ENCODE data around the gene TEX29. TPM values are rescaled to one million over a fixed set of nuclear protein-coding genes. Genes with fewer than 3 reads are reported as not detected.

Gene TEX29
- polyA plus RNA-seq, 6 donors from 2014 or later, result not detected

DNA sequence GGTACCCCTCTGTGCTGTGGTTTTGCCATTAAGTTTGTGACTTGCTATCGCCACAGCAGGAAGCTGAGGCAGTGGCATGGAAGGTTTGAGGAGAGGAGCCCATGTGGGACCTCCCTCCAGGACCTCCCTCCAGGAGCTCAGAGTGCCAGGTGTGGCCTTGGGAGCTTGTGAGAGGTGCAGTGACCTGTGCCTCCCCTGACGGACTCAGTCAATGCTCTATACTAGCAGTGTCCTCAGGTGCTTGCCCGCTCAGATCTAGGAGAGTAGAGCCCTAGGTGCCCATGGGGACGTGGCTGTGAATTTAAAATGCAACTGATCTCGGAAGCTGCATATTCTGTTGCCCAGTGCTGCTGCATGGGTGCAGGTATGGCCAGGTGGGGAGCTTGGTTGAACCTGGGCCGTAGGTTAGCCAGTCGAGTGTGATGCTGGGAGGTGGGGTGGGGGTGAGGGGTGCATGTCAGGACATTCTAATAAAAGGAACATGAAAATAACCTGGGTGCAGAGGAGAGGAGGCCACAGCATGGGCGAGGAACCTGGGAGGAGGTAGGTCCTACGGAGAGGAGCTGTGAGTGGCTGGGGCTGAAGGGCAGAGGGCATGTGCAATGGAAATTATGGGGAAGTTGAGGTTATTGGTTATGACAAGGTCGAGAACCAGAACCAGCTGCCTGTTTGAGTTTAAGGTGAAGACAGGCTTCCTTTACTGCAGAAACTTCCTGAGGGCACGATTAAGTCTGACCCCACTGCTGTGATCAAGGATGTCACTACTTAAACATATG lies 41.6 kb downstream of the TEX29 start:
- H3K36me3 Mint-ChIP-seq, result no peaks in the 10 kb centered on the region
- no peaks in the 10 kb centered on the region for H3K4me1 Mint-ChIP-seq
- DNase-seq (no peak), ATAC-seq (ENCODE audit: low read depth in 2 of 2) (no peak)
- H3K4me3 Mint-ChIP-seq, result no peak overlapping the region
- H3K27ac Mint-ChIP-seq, result peak overlapping the region in 1 of 6 donors; percentile 54
- H3K27me3 Mint-ChIP-seq, result peaks cover 0 to 13% (median 0%) of the 10 kb centered on the region in 3 donors
- peaks cover 0 to 1% (median 0%) of the 10 kb centered on the region in 7 donors for H3K9me3 Mint-ChIP-seq

GRCh38 chr13:111363121-111363520 lies 42.7 kb downstream of the TEX29 start:
- Mint-ChIP-seq H3K36me3 (no peaks in the 10 kb centered on the region), H3K27me3 (peaks cover 0 to 13% (median 0%) of the 10 kb centered on the region in 3 donors), H3K4me1 (no peaks in the 10 kb centered on the region), H3K9me3 (peaks cover 0 to 2% (median 0%) of the 10 kb centered on the region in 7 donors), H3K4me3 (no peak overlapping the region), H3K27ac (no peak overlapping the region)
- ATAC-seq (ENCODE audit: low read depth in 2 of 2) (no peak), DNase-seq (no peak)

DNA sequence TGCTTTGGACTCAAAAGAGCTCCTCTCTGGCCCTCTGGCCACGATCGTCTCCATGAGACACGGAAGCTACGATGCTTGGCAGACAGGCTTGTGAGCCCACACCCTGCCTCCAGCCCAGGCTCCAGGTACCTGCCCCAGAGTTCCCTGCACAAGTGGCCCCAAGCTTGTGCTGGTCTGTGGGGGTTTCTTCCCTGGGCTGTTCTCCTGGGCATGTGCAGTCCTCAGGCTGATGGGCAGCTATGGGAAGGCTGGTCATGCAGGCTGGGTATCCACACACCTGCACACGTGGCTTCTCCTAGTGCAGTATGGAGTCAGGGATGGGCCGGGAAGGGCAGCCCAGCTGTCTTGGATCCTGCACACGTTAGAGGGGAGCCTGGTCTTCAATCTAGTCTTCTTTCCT lies 43.1 kb downstream of the TEX29 start:
- ATAC-seq (ENCODE audit: low read depth in 2 of 2), result no peak
- Mint-ChIP-seq H3K27me3 (peaks cover 0 to 13% (median 0%) of the 10 kb centered on the region in 3 donors), H3K27ac (no peak overlapping the region), H3K9me3 (peaks cover 0 to 2% (median 0%) of the 10 kb centered on the region in 7 donors), H3K36me3 (no peaks in the 10 kb centered on the region), H3K4me1 (no peaks in the 10 kb centered on the region), H3K4me3 (no peak overlapping the region)
- DNase-seq, result no peak

DNA sequence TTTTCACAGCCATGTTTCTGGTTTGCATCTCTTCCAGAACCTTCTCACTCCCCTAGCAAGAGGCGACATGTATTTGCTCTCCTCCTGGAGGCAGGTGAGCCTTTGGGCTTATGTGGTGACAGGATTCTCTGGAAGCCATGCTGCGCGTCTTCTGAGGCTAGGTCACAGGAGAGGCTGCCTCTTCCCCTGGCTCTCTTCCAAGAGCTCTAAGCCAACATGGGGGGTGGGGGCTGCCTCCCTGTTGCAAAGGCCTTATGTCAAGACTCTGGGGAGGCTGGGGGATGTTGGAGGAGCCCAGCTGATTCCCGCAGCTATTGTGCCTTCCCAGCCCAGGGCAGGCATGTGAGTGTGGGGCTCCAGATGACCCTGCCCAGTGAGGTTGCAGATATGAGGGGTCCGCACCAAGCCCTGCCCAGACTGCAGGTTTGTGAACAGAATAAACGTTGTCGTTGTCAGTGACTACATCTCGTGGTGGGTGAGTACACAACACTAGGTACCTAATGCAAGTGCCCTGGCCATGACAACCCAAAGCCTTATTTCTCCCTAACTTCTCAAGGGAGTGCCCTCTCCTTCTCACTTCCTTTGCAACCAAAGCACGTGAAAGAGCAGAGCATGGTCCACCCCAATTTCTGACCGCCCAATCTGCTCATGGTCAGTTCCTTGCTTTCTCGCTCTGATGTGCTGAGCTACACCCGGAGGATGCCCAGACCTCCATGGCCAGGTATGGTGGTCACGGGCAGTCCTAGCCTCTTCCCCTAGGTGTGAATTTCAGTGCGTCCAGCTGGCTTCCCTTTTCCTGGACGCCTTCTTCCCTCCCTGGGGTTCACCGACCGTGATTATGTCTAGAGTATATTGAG lies 44.9 kb downstream of the TEX29 start:
- no peak for DNase-seq
- H3K9me3 Mint-ChIP-seq, result peaks cover 0 to 10% (median 2%) of the 10 kb centered on the region in 7 donors
- H3K36me3 Mint-ChIP-seq, result no peaks in the 10 kb centered on the region

GRCh38 chr13:111367340-111367739 lies 46.9 kb downstream of the TEX29 start:
- Mint-ChIP-seq H3K36me3 (peaks cover 0 to 1% of the 10 kb centered on the region in 2 donors), H3K27ac (no peak overlapping the region), H3K4me1 (no peaks in the 10 kb centered on the region), H3K4me3 (no peak overlapping the region), H3K27me3 (peaks cover 0 to 14% (median 8%) of the 10 kb centered on the region in 3 donors), H3K9me3 (peaks cover 2 to 11% (median 5%) of the 10 kb centered on the region in 7 donors)
- DNase-seq, result no peak
- no peak for ATAC-seq (ENCODE audit: low read depth in 2 of 2)

More for the DNA sequence above, 44.9 kb downstream of the TEX29 start:
- no peak for ATAC-seq (ENCODE audit: low read depth in 2 of 2)
- H3K27me3 Mint-ChIP-seq, result peaks cover 0 to 10% (median 0%) of the 10 kb centered on the region in 3 donors
- no peak overlapping the region for H3K27ac Mint-ChIP-seq
- no peaks in the 10 kb centered on the region for H3K4me1 Mint-ChIP-seq
- no peak overlapping the region for H3K4me3 Mint-ChIP-seq

DNA sequence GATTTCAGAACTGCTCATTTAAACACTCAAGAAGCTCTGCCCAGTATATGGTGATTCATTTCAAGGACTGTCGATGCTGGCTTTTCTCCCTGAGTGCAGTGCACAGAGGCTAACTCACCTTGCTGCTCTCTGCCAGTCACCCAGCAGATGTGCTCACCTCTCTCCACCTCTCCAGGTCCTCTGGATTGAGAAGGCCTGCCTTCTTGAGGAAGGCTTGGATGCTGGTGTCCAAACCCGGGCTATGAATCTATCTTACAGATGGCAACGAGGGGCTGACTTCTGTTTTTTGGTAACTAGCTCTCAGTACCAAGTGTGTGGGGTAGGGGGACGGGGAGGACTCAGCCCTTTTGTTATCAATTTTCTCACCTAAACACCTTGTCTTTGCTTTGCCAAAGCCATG lies 47.6 kb downstream of the TEX29 start:
- H3K27ac Mint-ChIP-seq, result no peak overlapping the region
- peaks cover 0 to 9% (median 8%) of the 10 kb centered on the region in 3 donors for H3K27me3 Mint-ChIP-seq
- DNase-seq (no peak), ATAC-seq (ENCODE audit: low read depth in 2 of 2) (no peak)
- no peak overlapping the region for H3K4me3 Mint-ChIP-seq
- peaks cover 0 to 9% of the 10 kb centered on the region in 2 donors for H3K36me3 Mint-ChIP-seq
- H3K4me1 Mint-ChIP-seq, result peaks cover 0 to 4% (median 0%) of the 10 kb centered on the region in 3 donors
- H3K9me3 Mint-ChIP-seq, result peaks cover 3 to 18% (median 9%) of the 10 kb centered on the region in 7 donors

DNA sequence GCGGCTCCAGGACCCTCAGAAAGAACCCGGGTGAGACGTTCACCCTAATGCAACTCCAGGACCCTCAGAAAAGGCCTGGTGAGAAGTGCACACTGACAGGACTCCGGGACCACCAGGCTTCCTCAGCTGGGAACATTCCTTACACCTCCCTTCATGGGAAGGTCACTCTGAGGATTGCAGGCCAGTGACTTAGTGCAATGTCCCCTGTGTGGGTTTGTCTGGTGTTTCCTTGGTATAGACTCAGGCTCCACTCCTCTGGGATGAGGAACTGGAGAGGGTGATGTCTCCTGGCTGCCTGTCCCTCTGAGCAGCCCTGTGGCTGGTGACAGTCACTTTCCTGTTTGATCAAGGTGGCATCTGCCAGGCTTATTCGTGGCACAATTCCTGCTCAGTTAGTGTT lies 49.7 kb downstream of the TEX29 start:
- Mint-ChIP-seq H3K9me3 (peaks cover 3 to 24% (median 9%) of the 10 kb centered on the region in 7 donors), H3K4me1 (peaks cover 0 to 4% (median 0%) of the 10 kb centered on the region in 3 donors), H3K4me3 (no peak overlapping the region), H3K27me3 (peaks cover 0 to 9% (median 8%) of the 10 kb centered on the region in 3 donors), H3K27ac (no peak overlapping the region), H3K36me3 (peaks cover 0 to 17% of the 10 kb centered on the region in 2 donors)
- ATAC-seq (ENCODE audit: low read depth in 2 of 2), result no peak
- no peak for DNase-seq

DNA sequence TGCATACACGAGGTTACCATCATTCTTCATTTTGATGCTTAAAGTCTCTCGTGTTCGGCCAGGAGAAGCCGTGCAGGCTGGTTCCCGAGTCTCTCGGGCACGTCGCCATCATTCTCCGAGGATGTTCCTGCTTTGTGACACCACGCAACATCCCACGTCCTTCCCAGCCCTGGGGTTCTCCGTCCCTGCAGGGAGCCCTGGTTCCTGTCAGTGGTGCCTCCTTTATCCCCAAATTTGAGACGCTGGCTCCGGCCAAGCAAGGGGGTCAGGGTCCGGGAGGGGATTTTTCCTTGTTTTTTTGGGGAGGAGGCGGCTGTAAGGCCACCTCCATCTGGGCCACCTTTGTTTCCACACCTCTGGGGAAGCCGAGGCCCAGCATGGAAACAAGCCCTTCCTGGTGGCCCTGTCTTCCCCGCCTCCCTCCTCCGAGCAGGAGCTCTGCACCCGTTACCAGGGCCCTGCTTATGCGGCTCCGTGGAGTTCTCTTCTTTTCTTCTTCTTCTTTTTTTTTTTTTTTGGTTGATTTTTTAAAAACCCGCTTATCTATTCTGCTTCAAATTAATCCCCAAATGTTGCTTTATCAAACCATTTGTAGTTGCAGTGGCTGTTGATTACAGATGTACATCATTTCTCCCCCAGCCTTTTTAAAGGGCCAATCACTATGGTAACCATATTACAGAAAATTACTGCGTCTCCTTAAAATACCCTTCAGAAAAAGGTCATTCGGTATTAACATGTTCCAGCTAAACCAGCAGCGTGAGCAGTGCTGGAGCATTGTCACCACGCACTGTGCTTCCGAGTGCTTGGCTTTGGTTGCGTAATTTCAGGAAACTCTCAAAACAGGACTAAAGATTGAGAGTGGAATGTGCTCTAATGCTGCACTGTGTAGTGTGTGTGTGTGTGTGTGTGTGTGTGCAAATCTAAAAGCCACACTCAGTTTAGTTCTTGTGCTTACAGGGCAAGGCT lies 50.4 kb downstream of the TEX29 start:
- Mint-ChIP-seq H3K4me1 (peaks cover 0 to 4% (median 0%) of the 10 kb centered on the region in 3 donors), H3K36me3 (peaks cover 0 to 17% of the 10 kb centered on the region in 2 donors), H3K27me3 (peaks cover 0 to 8% (median 5%) of the 10 kb centered on the region in 3 donors), H3K9me3 (peaks cover 3 to 24% (median 9%) of the 10 kb centered on the region in 7 donors), H3K4me3 (no peak overlapping the region), H3K27ac (no peak overlapping the region)
- no peak for DNase-seq
- ATAC-seq (ENCODE audit: low read depth in 2 of 2), result no peak

DNA sequence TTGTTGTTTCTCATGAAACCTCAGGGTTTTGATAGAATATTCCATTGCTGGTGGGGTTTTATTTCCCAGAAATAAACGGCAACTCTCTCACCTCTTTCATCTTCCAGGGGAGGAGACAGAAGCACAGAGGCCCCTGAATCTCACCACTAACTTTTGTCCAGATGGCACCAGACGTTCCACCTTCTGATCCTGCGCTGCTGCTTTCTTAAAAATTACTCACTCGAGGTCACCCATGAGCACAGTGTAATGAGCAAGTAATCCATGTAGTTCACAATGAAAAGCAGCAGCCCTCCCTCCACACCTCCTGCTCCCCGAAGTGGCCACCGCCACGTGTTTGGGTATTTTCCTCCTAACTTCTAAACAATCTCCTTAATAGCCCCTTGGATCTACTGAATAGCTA lies 51.3 kb downstream of the TEX29 start:
- ATAC-seq (ENCODE audit: low read depth in 2 of 2) (no peak), DNase-seq (no peak)
- H3K27ac Mint-ChIP-seq, result no peak overlapping the region
- H3K4me3 Mint-ChIP-seq, result no peak overlapping the region
- peaks cover 0 to 4% (median 0%) of the 10 kb centered on the region in 3 donors for H3K4me1 Mint-ChIP-seq
- H3K36me3 Mint-ChIP-seq, result peaks cover 0 to 17% of the 10 kb centered on the region in 2 donors
- H3K9me3 Mint-ChIP-seq, result peaks cover 3 to 24% (median 9%) of the 10 kb centered on the region in 7 donors
- peaks cover 0 to 8% (median 4%) of the 10 kb centered on the region in 3 donors for H3K27me3 Mint-ChIP-seq

- Mint-ChIP-seq H3K27me3 (peaks cover 0 to 8% (median 4%) of the 10 kb centered on the region in 3 donors), H3K4me1 (peaks cover 0 to 4% (median 0%) of the 10 kb centered on the region in 3 donors), H3K9me3 (peaks cover 3 to 24% (median 9%) of the 10 kb centered on the region in 7 donors), H3K27ac (peak overlapping the region in 1 of 6 donors; percentile 64), H3K36me3 (peaks cover 0 to 17% of the 10 kb centered on the region in 2 donors), H3K4me3 (no peak overlapping the region)
- ATAC-seq (ENCODE audit: low read depth in 2 of 2) (no peak), DNase-seq (no peak)
Measured at GRCh38 chr13:111372651-111373425, 52.4 kb downstream of the TEX29 start.

DNA sequence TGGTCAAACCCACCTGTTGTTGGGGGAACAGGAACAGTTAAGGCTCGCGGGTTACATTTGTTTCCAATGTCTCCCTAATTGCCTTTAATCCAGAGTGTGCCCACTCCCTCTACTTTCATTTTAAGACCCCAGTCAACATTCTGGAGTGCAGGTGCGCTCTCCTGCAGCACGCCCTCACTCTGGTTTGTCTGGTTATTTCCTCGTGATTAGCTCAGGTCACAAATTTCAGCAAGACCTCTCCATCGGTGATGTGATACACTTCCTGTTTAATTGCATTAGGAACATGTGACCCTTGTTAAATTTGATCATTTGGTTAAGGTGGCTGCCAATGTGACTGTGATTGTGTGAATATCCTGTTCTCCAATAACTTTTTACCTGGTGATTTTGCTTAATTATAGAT lies 53.0 kb downstream of the TEX29 start:
- DNase-seq (no peak), ATAC-seq (ENCODE audit: low read depth in 2 of 2) (no peak)
- H3K4me3 Mint-ChIP-seq, result no peak overlapping the region
- H3K9me3 Mint-ChIP-seq, result peaks cover 3 to 23% (median 8%) of the 10 kb centered on the region in 7 donors
- peaks cover 0 to 4% (median 0%) of the 10 kb centered on the region in 3 donors for H3K4me1 Mint-ChIP-seq
- no peak overlapping the region for H3K27ac Mint-ChIP-seq
- peaks cover 0 to 17% of the 10 kb centered on the region in 2 donors for H3K36me3 Mint-ChIP-seq
- peaks cover 0 to 8% (median 4%) of the 10 kb centered on the region in 3 donors for H3K27me3 Mint-ChIP-seq

DNA sequence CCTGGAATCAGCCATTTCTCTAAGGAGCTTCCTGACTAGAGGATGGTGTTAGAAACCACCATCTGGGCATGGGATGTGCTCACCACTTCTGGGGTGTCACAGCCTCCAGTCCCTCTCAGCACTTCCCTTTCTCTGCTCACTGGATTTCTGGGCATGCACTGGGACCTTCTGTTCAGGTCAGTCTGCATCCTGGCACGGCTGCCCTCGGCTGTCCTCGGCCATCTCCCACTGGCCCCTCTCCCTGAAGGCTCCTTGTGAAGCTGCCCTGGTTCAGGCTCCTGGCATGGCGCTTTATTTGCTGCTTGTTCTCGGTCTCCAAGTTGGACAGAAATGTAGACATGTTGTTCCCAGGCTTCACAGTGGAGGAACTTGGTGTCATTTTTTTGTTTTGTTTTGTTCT lies 60.0 kb downstream of the TEX29 start:
- no peaks in the 10 kb centered on the region for H3K36me3 Mint-ChIP-seq
- no peak for DNase-seq
- peak overlapping the region in 1 of 8 donors; percentile 18 for H3K4me3 Mint-ChIP-seq
- peaks cover 0 to 4% (median 0%) of the 10 kb centered on the region in 3 donors for H3K4me1 Mint-ChIP-seq
- H3K9me3 Mint-ChIP-seq, result peaks cover 0 to 9% (median 0%) of the 10 kb centered on the region in 7 donors
- H3K27ac Mint-ChIP-seq, result peak overlapping the region in 1 of 6 donors; percentile 80
- no peak for ATAC-seq (ENCODE audit: low read depth in 2 of 2)
- peaks cover 12 to 54% (median 41%) of the 10 kb centered on the region in 3 donors for H3K27me3 Mint-ChIP-seq
